Testis (tissue), 2 donors: Measurements from ENCODE around the gene SARS1.

ENCODE experiments used
- POLR2A ChIP-seq: fragments of 450-650 bp; IDR thresholded peaks from one replicate; pipeline ENCODE4 v1.6.1; 2017; ENCODE audit warnings: antibody characterized with exemption, mild to moderate bottlenecking, moderate library complexity
- TF ChIP-seq, protein P1 (sequence below), 3 experiments: fragments of 450-650 bp in 2 of 3; fragments of 200-600 bp in 1 of 3; sonication (generic) in 1 of 3; IDR thresholded peaks; one replicate each; pipeline ENCODE4 v1.5.1; 2016 to 2019; ENCODE audit warnings: antibody characterized with exemption in 3 of 3, mild to moderate bottlenecking in 2 of 3, moderate library complexity in 1 of 3

- no peak for TF ChIP-seq POLR2A
- TF ChIP-seq, protein P1, sequence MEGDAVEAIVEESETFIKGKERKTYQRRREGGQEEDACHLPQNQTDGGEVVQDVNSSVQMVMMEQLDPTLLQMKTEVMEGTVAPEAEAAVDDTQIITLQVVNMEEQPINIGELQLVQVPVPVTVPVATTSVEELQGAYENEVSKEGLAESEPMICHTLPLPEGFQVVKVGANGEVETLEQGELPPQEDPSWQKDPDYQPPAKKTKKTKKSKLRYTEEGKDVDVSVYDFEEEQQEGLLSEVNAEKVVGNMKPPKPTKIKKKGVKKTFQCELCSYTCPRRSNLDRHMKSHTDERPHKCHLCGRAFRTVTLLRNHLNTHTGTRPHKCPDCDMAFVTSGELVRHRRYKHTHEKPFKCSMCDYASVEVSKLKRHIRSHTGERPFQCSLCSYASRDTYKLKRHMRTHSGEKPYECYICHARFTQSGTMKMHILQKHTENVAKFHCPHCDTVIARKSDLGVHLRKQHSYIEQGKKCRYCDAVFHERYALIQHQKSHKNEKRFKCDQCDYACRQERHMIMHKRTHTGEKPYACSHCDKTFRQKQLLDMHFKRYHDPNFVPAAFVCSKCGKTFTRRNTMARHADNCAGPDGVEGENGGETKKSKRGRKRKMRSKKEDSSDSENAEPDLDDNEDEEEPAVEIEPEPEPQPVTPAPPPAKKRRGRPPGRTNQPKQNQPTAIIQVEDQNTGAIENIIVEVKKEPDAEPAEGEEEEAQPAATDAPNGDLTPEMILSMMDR (IDR thresholded peaks at IDR 0.05): no peak
Measured at GRCh38 chr1:109243221-109243620, 29.5 kb downstream of the SARS1 start.
